ENCODE results near the gene COL27A1.
"Not testable (repeated sequence)": the region's sequence is repeated elsewhere in the genome, so short reads cannot be mapped to it uniquely, and the experiment has no call there.

Gene COL27A1

DNA sequence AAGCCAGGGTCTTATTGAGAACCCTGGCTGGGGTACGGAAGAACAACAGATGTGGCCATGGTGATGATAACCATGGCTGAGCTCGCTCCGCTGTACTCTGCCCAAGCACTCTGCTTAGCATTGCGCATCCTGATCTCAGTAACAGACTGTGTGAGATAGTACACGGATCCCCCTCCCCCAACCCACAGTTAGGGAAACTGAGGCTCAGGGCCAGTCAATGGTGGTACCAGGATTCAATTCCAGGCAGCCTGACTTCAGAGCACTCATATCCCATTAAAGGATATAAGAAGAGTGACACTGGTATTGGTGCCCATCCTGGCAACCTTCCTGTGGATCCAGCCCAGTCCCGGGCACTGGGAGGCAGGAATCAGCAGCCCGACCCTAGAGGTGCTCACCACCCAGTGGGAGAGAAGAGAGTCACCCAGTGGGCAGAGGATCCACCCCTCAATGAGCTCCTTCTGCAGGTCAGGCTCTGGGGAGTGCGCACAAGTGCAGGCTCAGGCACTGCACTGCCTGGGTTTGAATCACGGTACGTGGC lies 29.8 kb upstream of the COL27A1 start:
- H3K4me3 ChIP-seq (IDR thresholded peaks at IDR 0.05; ENCODE audit: insufficient read depth, low read depth, low read length): no peak overlapping the region
- no peak overlapping the region for H3K27ac ChIP-seq
- TF ChIP-seq, protein P1, sequence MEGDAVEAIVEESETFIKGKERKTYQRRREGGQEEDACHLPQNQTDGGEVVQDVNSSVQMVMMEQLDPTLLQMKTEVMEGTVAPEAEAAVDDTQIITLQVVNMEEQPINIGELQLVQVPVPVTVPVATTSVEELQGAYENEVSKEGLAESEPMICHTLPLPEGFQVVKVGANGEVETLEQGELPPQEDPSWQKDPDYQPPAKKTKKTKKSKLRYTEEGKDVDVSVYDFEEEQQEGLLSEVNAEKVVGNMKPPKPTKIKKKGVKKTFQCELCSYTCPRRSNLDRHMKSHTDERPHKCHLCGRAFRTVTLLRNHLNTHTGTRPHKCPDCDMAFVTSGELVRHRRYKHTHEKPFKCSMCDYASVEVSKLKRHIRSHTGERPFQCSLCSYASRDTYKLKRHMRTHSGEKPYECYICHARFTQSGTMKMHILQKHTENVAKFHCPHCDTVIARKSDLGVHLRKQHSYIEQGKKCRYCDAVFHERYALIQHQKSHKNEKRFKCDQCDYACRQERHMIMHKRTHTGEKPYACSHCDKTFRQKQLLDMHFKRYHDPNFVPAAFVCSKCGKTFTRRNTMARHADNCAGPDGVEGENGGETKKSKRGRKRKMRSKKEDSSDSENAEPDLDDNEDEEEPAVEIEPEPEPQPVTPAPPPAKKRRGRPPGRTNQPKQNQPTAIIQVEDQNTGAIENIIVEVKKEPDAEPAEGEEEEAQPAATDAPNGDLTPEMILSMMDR (conservative IDR thresholded peaks at IDR 0.05; ENCODE audit: low read depth, low read length): no peak
- no peaks in the 10 kb centered on the region for H4K20me1 ChIP-seq (ENCODE audit: insufficient read depth)
- no peak overlapping the region for H3K4me2 ChIP-seq
- no peaks in the 10 kb centered on the region for H3K27me3 ChIP-seq (ENCODE audit: insufficient read depth, low read depth)
- no peaks in the 10 kb centered on the region for H3K79me2 ChIP-seq (ENCODE audit: insufficient read depth, low read depth)
- no peak overlapping the region for H3K9ac ChIP-seq
- H3K36me3 ChIP-seq (ENCODE audit: insufficient read depth): no peaks in the 10 kb centered on the region
- H3K4me1 ChIP-seq (ENCODE audit: low read depth, poor library complexity, severe bottlenecking): no peaks in the 10 kb centered on the region
- H2AFZ ChIP-seq (ENCODE audit: low read depth): no peak overlapping the region

DNA sequence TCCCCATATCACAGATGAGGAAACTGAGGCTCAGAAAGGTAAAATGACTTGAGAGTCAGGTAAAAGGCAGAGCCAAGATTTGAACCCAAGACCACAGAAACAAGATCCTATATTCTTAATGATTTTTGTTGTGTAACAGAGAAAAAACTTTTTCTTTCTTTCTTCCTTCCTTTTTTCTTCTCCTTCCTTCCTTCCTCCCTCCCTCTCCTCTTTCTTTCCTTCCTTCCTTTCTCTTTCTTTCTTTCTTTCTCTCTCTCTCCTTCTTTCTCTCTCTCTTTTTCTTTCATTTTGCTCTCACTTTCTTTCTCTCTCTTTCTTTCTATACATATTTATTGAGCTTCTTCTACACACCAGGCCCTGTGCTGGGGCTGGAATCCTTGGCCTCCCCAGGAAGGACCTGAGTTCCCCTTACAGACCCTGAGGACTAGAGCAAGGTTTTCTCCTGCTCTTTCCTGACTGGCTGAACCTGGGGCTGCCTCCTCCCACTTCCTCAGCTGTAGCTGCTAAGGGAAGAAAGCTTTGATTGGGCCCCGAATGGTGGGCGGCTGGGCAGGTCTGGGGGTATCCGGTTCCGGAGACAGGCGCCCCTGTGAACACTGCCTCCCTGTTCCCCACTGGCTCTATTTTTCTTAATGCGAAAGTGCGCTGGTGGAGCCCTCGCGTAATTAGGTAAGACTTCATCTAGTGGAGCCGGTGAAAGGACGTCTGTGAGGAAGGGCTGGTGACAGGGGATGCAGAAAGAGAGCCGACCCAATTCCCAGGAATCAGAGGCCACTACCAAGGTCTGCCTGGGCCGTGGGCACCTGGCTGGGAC lies 28.9 kb upstream of the COL27A1 start:
- no peak overlapping the region for H3K4me2 ChIP-seq

DNA sequence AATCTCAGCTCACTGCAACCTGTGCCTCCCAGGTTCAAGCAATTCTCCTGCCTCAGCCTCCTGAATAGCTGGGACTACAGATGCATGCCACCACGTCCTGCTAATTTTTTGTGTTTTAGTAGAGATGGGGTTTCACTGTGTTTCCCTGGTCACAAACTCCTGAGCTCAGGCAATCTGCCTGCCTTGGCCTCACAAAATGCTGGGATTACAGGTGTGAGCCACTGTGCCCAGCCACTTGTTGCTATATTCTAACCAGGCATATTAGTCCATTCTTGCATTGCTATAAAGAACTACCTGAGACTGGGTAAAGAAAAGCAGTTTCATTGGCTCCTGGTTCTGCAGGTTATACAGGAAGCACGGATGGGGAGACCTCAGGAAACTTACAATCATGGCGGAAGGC lies 26.6 kb upstream of the COL27A1 start:
- H3K4me2 ChIP-seq; H3K9ac ChIP-seq; H2AFZ ChIP-seq (ENCODE audit: low read depth); H3K27ac ChIP-seq; H3K36me3 ChIP-seq (ENCODE audit: insufficient read depth); H4K20me1 ChIP-seq (ENCODE audit: insufficient read depth); H3K4me3 ChIP-seq (IDR thresholded peaks at IDR 0.05; ENCODE audit: insufficient read depth, low read depth, low read length); H3K4me1 ChIP-seq (ENCODE audit: low read depth, poor library complexity, severe bottlenecking); H3K27me3 ChIP-seq (ENCODE audit: insufficient read depth, low read depth); H3K79me2 ChIP-seq (ENCODE audit: insufficient read depth, low read depth): not testable (repeated sequence)

More for the DNA sequence above, 28.9 kb upstream of the COL27A1 start:
- TF ChIP-seq, protein P1 (conservative IDR thresholded peaks at IDR 0.05; ENCODE audit: low read depth, low read length): no peak
- Histone ChIP-seq H3K36me3 (ENCODE audit: insufficient read depth) (no peaks in the 10 kb centered on the region), H3K4me1 (ENCODE audit: low read depth, poor library complexity, severe bottlenecking) (no peaks in the 10 kb centered on the region), H3K79me2 (ENCODE audit: insufficient read depth, low read depth) (no peaks in the 10 kb centered on the region), H3K27me3 (ENCODE audit: insufficient read depth, low read depth) (no peaks in the 10 kb centered on the region), H3K9ac (no peak overlapping the region), H3K4me3 (IDR thresholded peaks at IDR 0.05; ENCODE audit: insufficient read depth, low read depth, low read length) (no peak overlapping the region), H2AFZ (ENCODE audit: low read depth) (no peak overlapping the region), H3K27ac (no peak overlapping the region), H4K20me1 (ENCODE audit: insufficient read depth) (no peaks in the 10 kb centered on the region)

DNA sequence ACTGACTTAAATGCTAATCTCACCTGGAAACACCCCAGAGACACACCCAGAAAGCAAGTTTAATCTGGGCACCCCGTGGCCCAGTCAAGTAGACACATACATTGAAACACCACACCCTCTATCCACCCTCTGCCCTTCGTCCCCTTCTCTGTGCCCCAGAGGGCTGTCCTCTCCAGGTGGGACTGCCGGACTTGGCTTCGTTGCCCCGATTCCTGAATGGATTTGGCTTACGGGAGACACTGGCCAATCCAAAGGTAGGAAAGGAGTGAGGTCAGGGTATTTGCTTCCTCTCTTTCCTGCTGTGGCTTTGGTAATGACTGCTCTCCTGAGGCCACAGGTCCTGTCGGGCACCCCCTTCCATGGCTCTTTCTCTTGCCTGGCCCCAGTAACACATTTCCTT lies 25.2 kb upstream of the COL27A1 start:
- Histone ChIP-seq H4K20me1 (ENCODE audit: insufficient read depth) (no peaks in the 10 kb centered on the region), H3K27ac (no peak overlapping the region), H3K4me2 (no peak overlapping the region), H3K79me2 (ENCODE audit: insufficient read depth, low read depth) (no peaks in the 10 kb centered on the region), H2AFZ (ENCODE audit: low read depth) (no peak overlapping the region), H3K27me3 (ENCODE audit: insufficient read depth, low read depth) (no peaks in the 10 kb centered on the region), H3K36me3 (ENCODE audit: insufficient read depth) (no peaks in the 10 kb centered on the region), H3K4me1 (ENCODE audit: low read depth, poor library complexity, severe bottlenecking) (no peaks in the 10 kb centered on the region), H3K4me3 (IDR thresholded peaks at IDR 0.05; ENCODE audit: insufficient read depth, low read depth, low read length) (no peak overlapping the region), H3K9ac (no peak overlapping the region)
- TF ChIP-seq, protein P1 (conservative IDR thresholded peaks at IDR 0.05; ENCODE audit: low read depth, low read length): no peak

Data from KMS-11 (cell line).